ENCODE measurements around the gene TRABD. TPM values are rescaled to one million over a fixed set of nuclear protein-coding genes. Genes with fewer than 3 reads are reported as not detected.

Gene TRABD
- total RNA-seq, 1 donor, result 44.0 TPM

DNA sequence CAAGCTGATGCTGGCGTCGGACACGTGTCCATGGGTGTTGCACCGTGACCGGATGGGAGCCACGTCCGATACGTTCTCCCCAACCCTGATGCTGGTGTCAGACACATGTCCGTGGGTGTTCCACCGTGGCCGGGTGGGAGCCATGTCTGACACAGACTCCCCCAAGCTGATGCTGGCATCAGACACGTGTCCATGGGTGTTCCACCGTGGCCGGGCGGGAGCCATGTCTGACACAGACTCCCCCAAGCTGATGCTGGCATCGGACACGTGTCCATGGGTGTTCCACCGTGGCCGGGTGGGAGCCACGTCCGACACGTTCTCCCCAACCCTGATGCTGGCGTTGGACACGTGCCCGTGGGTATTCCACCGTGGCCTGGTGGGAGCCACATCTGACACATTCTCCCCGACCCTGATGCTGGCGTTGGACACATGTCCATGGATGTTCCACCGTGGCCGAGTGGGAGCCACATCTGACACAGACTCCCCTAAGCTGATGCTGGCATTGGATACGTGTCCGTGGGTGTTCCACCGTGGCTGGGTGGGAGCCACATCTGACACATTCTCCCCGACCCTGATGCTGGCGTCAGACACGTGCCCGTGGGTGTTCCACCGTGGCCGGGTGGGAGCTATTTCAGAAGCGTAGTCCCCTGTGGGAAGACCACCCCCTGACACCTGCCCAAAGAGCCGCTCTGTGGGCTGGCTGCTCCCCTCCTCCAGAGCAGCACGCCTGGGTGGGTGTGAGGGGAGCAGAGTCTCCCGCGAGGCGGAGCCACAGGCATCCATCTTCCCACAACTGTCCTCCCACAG, 35.1 kb downstream of the TRABD start:
- H3K9me3 ChIP-seq (ENCODE audit: low read depth, low read length), result no peaks in the 10 kb centered on the region
- no peaks in the 10 kb centered on the region for H3K27me3 ChIP-seq (ENCODE audit: insufficient read depth, low read length)
- H3K4me3 ChIP-seq (ENCODE audit: low read length), result no peak overlapping the region
- no peaks in the 10 kb centered on the region for H3K4me1 ChIP-seq (ENCODE audit: insufficient read depth, low read length)

- Histone ChIP-seq H3K9me3 (ENCODE audit: low read depth, low read length) (no peaks in the 10 kb centered on the region), H3K4me3 (ENCODE audit: low read length) (no peak overlapping the region), H3K27me3 (ENCODE audit: insufficient read depth, low read length) (no peaks in the 10 kb centered on the region), H3K4me1 (ENCODE audit: insufficient read depth, low read length) (no peaks in the 10 kb centered on the region)
Observed at GRCh38 chr22:50221410-50222300, 35.9 kb downstream of the TRABD start.

DNA sequence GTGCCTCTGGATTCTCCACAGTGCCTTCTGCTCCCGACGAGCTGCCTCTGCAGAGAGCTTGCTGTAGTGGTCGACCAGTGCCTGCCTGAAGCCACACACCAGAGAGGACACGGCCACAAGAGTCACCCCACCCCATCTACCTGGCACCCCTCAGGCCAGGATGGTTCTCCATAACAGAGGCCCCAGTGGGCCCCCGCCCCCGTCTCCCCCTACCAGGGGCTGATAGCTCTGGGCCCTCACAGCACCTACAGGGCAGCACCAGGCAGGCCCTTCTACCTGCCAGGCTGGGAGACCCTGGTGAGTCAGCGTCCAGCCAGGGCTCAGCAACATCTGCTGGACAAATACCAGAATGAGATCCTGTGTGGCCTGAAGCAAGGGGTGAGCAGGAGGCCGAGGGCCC, 36.8 kb downstream of the TRABD start:
- Histone ChIP-seq H3K4me1 (ENCODE audit: insufficient read depth, low read length) (no peaks in the 10 kb centered on the region), H3K4me3 (ENCODE audit: low read length) (no peak overlapping the region), H3K27me3 (ENCODE audit: insufficient read depth, low read length) (no peaks in the 10 kb centered on the region), H3K9me3 (ENCODE audit: low read depth, low read length) (no peaks in the 10 kb centered on the region)

DNA sequence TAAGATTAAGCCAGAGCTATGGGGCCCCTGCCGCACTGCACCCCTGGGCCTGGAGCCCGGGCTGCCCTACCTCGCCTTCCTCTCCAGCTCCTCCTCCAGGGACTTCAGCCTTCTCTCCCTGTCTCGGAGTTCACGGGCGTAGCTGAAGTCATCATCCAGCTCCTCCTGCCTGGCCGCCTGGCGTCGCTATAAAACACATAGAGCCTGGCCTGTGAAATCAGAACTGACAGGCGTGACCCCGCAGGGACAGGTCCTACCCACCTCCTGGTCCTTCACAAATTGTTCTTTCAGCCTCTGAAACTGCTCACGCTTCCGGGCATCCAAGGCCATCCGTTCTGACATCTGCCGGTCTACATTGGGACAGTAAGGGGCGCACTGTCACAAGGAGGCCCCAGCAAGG, 38.4 kb downstream of the TRABD start:
- Histone ChIP-seq H3K4me3 (ENCODE audit: low read length) (no peak overlapping the region), H3K27me3 (ENCODE audit: insufficient read depth, low read length) (no peaks in the 10 kb centered on the region), H3K4me1 (ENCODE audit: insufficient read depth, low read length) (no peaks in the 10 kb centered on the region), H3K9me3 (ENCODE audit: low read depth, low read length) (no peaks in the 10 kb centered on the region)

DNA sequence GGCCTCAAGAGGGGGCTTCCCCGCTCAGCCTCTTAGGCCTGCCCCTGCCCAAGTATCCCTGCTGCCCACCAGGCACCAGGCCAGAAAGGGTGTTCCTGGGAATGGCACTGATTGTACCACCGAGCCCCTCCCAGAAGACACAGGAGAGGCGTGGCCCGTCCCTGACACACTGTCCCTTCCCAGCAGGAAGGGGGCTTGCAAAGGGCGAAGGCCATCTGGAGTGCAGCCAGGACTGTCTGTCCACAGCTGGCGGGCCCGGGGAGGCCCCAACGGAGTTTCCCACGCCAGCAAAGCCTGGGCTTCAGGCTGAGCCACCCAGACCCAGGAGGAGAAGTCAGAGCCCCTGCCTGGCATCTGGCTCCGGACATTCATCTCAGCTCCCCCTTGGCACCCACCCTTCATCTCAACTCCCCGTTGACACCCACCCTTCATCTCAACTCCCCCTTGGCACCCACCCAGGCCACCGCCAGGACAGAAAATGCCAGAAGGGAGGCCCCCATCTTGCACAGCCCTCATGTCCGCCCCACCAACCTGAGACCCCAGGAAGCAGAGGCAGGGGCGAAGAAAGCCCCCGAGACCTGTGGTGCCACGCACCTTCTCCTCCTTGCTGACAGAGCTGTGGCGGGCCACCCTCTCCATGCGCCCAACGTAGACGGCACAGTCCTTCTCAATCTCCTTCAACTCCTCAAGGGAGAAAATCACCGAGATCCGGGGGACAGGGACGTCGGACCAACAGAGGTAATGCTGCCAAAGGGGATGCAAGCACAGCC, 39.7 kb downstream of the TRABD start:
- Histone ChIP-seq H3K4me1 (ENCODE audit: insufficient read depth, low read length) (no peaks in the 10 kb centered on the region), H3K27me3 (ENCODE audit: insufficient read depth, low read length) (no peaks in the 10 kb centered on the region), H3K4me3 (ENCODE audit: low read length) (no peak overlapping the region), H3K9me3 (ENCODE audit: low read depth, low read length) (no peaks in the 10 kb centered on the region)

GRCh38 chr22:50226063-50226874, 40.6 kb downstream of the TRABD start:
- Histone ChIP-seq H3K27me3 (ENCODE audit: insufficient read depth, low read length) (no peaks in the 10 kb centered on the region), H3K4me1 (ENCODE audit: insufficient read depth, low read length) (no peaks in the 10 kb centered on the region), H3K4me3 (ENCODE audit: low read length) (no peak overlapping the region), H3K9me3 (ENCODE audit: low read depth, low read length) (no peaks in the 10 kb centered on the region)

DNA sequence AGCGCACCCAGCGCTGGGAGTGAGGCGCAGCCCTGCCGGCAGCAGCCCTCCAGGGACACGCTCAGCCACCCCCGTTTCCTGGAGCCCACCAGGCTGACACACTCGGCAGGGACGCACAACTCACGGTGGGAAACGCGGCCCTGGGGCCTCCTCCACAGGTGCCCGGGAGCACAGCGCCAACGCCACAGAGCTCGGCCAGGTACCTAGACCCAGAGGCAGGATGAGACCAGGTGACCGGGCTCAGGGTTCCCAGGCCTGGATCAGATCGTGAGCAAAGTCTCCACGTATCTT, 41.1 kb downstream of the TRABD start:
- Histone ChIP-seq H3K9me3 (ENCODE audit: low read depth, low read length) (no peaks in the 10 kb centered on the region), H3K27me3 (ENCODE audit: insufficient read depth, low read length) (no peaks in the 10 kb centered on the region), H3K4me1 (ENCODE audit: insufficient read depth, low read length) (no peaks in the 10 kb centered on the region), H3K4me3 (ENCODE audit: low read length) (no peak overlapping the region)

DNA sequence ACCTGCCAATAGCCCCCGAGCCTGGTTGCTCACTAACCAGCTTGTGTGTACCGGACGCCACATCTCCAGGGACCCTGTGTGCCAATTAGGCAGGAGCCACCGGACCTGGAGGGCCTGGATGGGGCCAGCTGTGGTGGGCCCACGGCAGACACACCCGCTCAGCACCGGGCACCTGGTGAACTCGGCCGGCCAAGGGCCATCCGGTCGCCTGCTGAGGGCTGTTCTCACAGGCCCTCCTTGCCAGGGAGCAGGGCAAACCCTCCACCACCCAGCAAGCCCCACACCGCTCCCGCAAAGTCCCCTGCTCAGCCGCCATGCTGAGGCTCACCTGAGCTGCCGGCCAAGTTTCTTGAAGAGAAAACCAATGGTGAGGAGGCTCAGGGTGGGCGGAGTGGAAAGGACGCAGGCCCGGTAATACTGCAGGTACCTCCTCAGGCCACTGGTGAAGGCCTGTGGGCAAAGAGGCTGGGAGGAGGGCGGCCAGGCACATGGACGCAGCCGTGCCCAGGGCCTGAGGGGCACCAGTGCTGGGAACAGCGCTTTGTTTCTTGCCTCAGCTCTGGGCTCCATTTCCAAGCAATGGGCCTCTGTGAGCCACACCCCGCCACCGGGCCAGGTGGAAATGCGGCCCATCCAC, 42.0 kb downstream of the TRABD start:
- Histone ChIP-seq H3K9me3 (ENCODE audit: low read depth, low read length) (no peaks in the 10 kb centered on the region), H3K4me1 (ENCODE audit: insufficient read depth, low read length) (no peaks in the 10 kb centered on the region), H3K4me3 (ENCODE audit: low read length) (no peak overlapping the region), H3K27me3 (ENCODE audit: insufficient read depth, low read length) (no peaks in the 10 kb centered on the region)

DNA sequence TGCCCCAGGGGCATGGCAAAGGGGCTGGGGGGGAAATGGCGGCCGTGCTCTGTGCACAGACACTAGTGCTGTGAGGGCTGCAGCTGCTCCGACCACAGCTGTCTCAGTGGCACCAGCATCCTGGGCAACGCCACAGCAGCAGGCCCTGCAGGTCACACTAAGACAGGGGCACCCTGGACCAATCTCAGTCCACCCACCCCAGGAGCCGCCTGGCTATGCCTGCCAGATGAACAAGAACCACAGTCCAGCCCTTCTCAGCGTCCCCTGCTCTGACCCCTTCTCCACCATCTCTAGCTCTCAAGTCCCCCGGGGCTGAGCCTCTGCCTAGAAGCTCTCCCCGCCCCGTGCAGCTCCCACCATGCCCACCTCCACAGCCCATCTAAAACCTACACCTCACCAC, 42.7 kb downstream of the TRABD start:
- H3K4me1 ChIP-seq (ENCODE audit: insufficient read depth, low read length), result no peaks in the 10 kb centered on the region
- no peak overlapping the region for H3K4me3 ChIP-seq (ENCODE audit: low read length)
- H3K27me3 ChIP-seq (ENCODE audit: insufficient read depth, low read length), result no peaks in the 10 kb centered on the region
- no peaks in the 10 kb centered on the region for H3K9me3 ChIP-seq (ENCODE audit: low read depth, low read length)

DNA sequence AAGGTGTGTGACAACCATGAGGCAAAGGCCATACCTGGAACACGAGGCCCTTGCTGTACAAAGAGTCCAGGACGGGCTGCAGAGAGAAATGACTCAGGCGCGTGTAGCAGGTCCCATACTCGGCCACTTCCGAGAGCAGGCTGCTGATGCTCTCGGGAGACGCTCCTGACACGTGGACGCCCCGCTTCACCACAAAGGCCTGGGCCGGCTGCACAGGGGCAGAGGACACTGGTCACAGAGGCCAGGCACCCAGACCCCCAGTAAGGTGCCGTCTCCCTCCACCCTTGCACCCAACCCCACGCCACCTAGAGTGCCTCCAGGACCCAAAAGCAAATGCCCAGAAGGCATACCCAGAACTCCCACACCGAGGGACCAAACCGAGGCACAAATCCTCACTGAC, 43.7 kb downstream of the TRABD start:
- H3K9me3 ChIP-seq (ENCODE audit: low read depth, low read length), result no peaks in the 10 kb centered on the region
- H3K27me3 ChIP-seq (ENCODE audit: insufficient read depth, low read length), result no peaks in the 10 kb centered on the region
- no peak overlapping the region for H3K4me3 ChIP-seq (ENCODE audit: low read length)
- no peaks in the 10 kb centered on the region for H3K4me1 ChIP-seq (ENCODE audit: insufficient read depth, low read length)

- no peaks in the 10 kb centered on the region for H3K4me1 ChIP-seq (ENCODE audit: insufficient read depth, low read length)
- H3K9me3 ChIP-seq (ENCODE audit: low read depth, low read length), result no peaks in the 10 kb centered on the region
- H3K4me3 ChIP-seq (ENCODE audit: low read length), result no peak overlapping the region
- H3K27me3 ChIP-seq (ENCODE audit: insufficient read depth, low read length), result no peaks in the 10 kb centered on the region
Observed at GRCh38 chr22:50232481-50233151, 46.9 kb downstream of the TRABD start.

DNA sequence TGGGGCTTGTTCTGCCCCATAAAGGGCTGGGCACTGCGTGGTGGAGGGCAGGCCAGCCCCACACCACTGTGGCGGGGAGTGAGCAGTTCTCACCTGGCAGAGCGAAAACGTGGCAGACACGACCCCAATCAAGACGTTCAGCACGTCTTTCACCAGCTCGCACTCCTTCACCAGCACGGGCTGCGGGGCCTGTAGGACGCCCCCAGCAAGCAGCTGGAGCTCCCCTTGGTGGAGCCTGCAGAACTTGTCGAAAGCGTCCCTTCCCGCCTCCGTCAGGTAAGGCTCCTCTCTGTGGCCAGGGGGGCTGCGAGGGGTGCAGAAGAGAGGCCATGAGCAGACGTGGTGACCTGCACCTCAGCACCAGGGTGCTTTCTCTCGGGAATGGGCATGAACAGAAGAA, 47.5 kb downstream of the TRABD start:
- Histone ChIP-seq H3K27me3 (ENCODE audit: insufficient read depth, low read length) (no peaks in the 10 kb centered on the region), H3K4me1 (ENCODE audit: insufficient read depth, low read length) (no peaks in the 10 kb centered on the region), H3K9me3 (ENCODE audit: low read depth, low read length) (no peaks in the 10 kb centered on the region), H3K4me3 (ENCODE audit: low read length) (no peak overlapping the region)

GRCh38 chr22:50236731-50237409, 51.2 kb downstream of the TRABD start:
- no peaks in the 10 kb centered on the region for H3K9me3 ChIP-seq (ENCODE audit: low read depth, low read length)
- H3K4me3 ChIP-seq (ENCODE audit: low read length), result no peak overlapping the region
- no peaks in the 10 kb centered on the region for H3K27me3 ChIP-seq (ENCODE audit: insufficient read depth, low read length)
- H3K4me1 ChIP-seq (ENCODE audit: insufficient read depth, low read length), result peaks cover 14% of the 10 kb centered on the region

All from mononuclear cell (primary cell).